Panc1 (cell line): Measurements from ENCODE around the gene GRIK3. TPM values are rescaled to one million over a fixed set of nuclear protein-coding genes. Genes with fewer than 3 reads are reported as not detected.

Experiments
- ATAC-seq: fragments of 200-7000 bp; cut with Tn5 transposase; 2 replicates; pipeline ENCODE4 v1.9.1; 2020; ENCODE audit warnings: mild to moderate bottlenecking, moderate library complexity
- BruUV-seq: library from RNA; stranded (reverse); fragments of 400-500 nt; replicated peaks from 2 replicates; lab custom pipeline; 2021; lab: Mats Ljungman, UMichigan
- CTCF ChIA-PET: fragments of 300-600 bp; sonication (Branson Sonifier 250); formaldehyde crosslinking; loops from one replicate; lab custom pipeline; 2022; ENCODE audit warnings: antibody characterized with exemption; lab: Charles Lee
- POLR2A ChIA-PET: fragments of 300-600 bp; sonication (Branson Sonifier 250); formaldehyde crosslinking; loops from one replicate; lab custom pipeline; 2022; ENCODE audit warnings: antibody characterized with exemption; lab: Charles Lee
- DNase-seq: peaks from one replicate; pipeline ENCODE4 v3.0.0-alpha.2; 2010; ENCODE audit warnings: low read depth, low spot score
- H3K27ac ChIP-seq: 2 replicates; pipeline ENCODE4 v1.5.1; 2011; ENCODE audit warnings: mild to moderate bottlenecking, low read length, inconsistent platforms
- H3K27me3 ChIP-seq: fragments of 200-500 bp; sonication (Bioruptor generic); 2 replicates; pipeline ENCODE4 v1.6.0; 2014; ENCODE audit warnings: low read length, inconsistent platforms; ENCODE audit not compliant: control insufficient read depth, insufficient read depth
- H3K36me3 ChIP-seq: fragments of 200-500 bp; sonication (Bioruptor generic); 2 replicates; pipeline ENCODE4 v1.5.1; 2014; ENCODE audit warnings: inconsistent platforms, mild to moderate bottlenecking, low read length, moderate library complexity; ENCODE audit not compliant: control insufficient read depth, insufficient read depth
- H3K4me1 ChIP-seq: 2 replicates; pipeline ENCODE4 v1.5.1; 2011; ENCODE audit warnings: inconsistent platforms, mild to moderate bottlenecking, low read length, moderate library complexity; ENCODE audit not compliant: control insufficient read depth, insufficient read depth
- H3K4me3 ChIP-seq, 2 experiments: 2 replicates each; pipeline ENCODE4 v1.5.1; 2011 to 2012; ENCODE audit warnings: low read depth in 2 of 2, low read length in 2 of 2, mild to moderate bottlenecking in 2 of 2, inconsistent platforms in 1 of 2, moderate library complexity in 1 of 2
- H3K9me3 ChIP-seq: fragments of 200-500 bp; sonication (Bioruptor generic); 2 replicates; pipeline ENCODE4 v1.5.1; 2014; ENCODE audit warnings: low read depth, mild to moderate bottlenecking, inconsistent platforms, low read length, moderate library complexity; ENCODE audit not compliant: control insufficient read depth, insufficient read depth
- CTCF ChIP-seq: fragments of 450-650 bp; IDR thresholded peaks from 2 replicates; pipeline ENCODE4 v1.5.1; 2017; ENCODE audit warnings: mild to moderate bottlenecking
- POLR2AphosphoS5 ChIP-seq: IDR thresholded peaks from 2 replicates; pipeline ENCODE4 v1.6.1; 2012; ENCODE audit warnings: mild to moderate bottlenecking, low read depth, low read length, moderate library complexity
- REST ChIP-seq, 2 experiments: IDR thresholded peaks; 2 replicates each; pipeline ENCODE4 v1.6.1; 2011 to 2012; ENCODE audit warnings: low read depth in 2 of 2, control low read depth in 1 of 2, low read length in 1 of 2, mild to moderate bottlenecking in 1 of 2, moderate library complexity in 1 of 2; ENCODE audit not compliant: insufficient read depth in 1 of 2
- SIN3A ChIP-seq: IDR thresholded peaks from 2 replicates; pipeline ENCODE4 v1.6.1; 2012; ENCODE audit warnings: low read depth, mild to moderate bottlenecking, low read length, moderate library complexity, borderline replicate concordance; ENCODE audit not compliant: insufficient read depth
- TCF7L2 ChIP-seq: IDR thresholded peaks from 2 replicates; pipeline ENCODE4 v1.6.1; 2011; ENCODE audit warnings: mild to moderate bottlenecking, low read depth, low read length, inconsistent platforms
- in situ Hi-C: cut with HindIII; loops from 2 replicates; pipeline ENCODE4 v1.10.0; 2016; ENCODE audit warnings: low sequenced_read_pairs, low pct_unique_long_range_greater_than_20kb
- intact Hi-C: fragments of 100-400 bp; cut with micrococcal nuclease; formaldehyde crosslinking; loops from one replicate; pipeline ENCODE4 v1.10.0; 2022; ENCODE audit not compliant: unreplicated experiment
- total RNA-seq: library from RNA; stranded (reverse); gene quantifications from one replicate; pipeline ENCODE4 v1.2.1, GENCODE V29; 2021; ENCODE audit not compliant: unreplicated experiment

GRIK3 gene
- total RNA-seq, 1 experiment from 2014 or later, result not detected

GRCh38 chr1:37042506-37042905 lies 8.2 kb upstream of the GRIK3 start:
- in situ Hi-C loops, result no loop called here

GRCh38 chr1:37041483-37041882 lies 7.2 kb upstream of the GRIK3 start:
- Histone ChIP-seq H3K4me1 (no peaks in the 10 kb centered on the region), H3K36me3 (no peaks in the 10 kb centered on the region), H3K4me3 (no peak overlapping the region), H3K27ac (no peak overlapping the region), H3K9me3 (no peaks in the 10 kb centered on the region), H3K27me3 (peaks cover 2% of the 10 kb centered on the region; the same call in 1 of the 2 replicates)
- no peak for TF ChIP-seq SIN3A
- no peak for TF ChIP-seq TCF7L2
- no peak for TF ChIP-seq POLR2AphosphoS5
- TF ChIP-seq REST (IDR thresholded peaks at IDR 0.05; ENCODE audit: insufficient read depth in 1 of 2, low read depth in 2 of 2, low read length in 1 of 2), result no peak
- TF ChIP-seq CTCF, result no peak
- no TSS peak for BruUV-seq
- ATAC-seq, result no peak
- ChIA-PET CTCF (interaction anchor here (0.7 kb wide), 1 partner anchor 108 kb away, joined by 3 read pairs; no protein-coding TSS in a partner anchor), POLR2A (no interaction called here)
- DNase-seq, result no peak
- intact Hi-C loops (loop anchor here (10.0 kb wide), 1 partner anchor 283 kb away; no protein-coding TSS in a partner anchor), in situ Hi-C loops (no loop called here)

More at GRCh38 chr1:37042506-37042905, 8.2 kb upstream of the GRIK3 start:
- peaks cover 2% of the 10 kb centered on the region; the same call in 1 of the 2 replicates for H3K27me3 ChIP-seq
- H3K4me3 ChIP-seq, result no peak overlapping the region
- no peak for ATAC-seq
- H3K4me1 ChIP-seq, result no peaks in the 10 kb centered on the region
- POLR2A ChIA-PET, result no interaction called here
- no peak for DNase-seq
- no peak overlapping the region for H3K27ac ChIP-seq
- no peaks in the 10 kb centered on the region for H3K9me3 ChIP-seq
- TF ChIP-seq REST (IDR thresholded peaks at IDR 0.05; ENCODE audit: insufficient read depth in 1 of 2, low read depth in 2 of 2, low read length in 1 of 2) (no peak), CTCF (no peak), SIN3A (no peak), TCF7L2 (no peak), POLR2AphosphoS5 (no peak)
- no peaks in the 10 kb centered on the region for H3K36me3 ChIP-seq
- BruUV-seq, result no TSS peak
- intact Hi-C loops, result loop anchor here (10.0 kb wide), 1 partner anchor 282 kb away; no protein-coding TSS in a partner anchor
- CTCF ChIA-PET, result no interaction called here
